GM21529 (cell line): ENCODE measurements around the gene NSD1.

Source experiments
- ATAC-seq: cut with Tn5 transposase; IDR thresholded peaks from one replicate; pipeline ENCODE4 v1.9.1; 2021; ENCODE audit not compliant: unreplicated experiment

NSD1 gene

GRCh38 chr5:177096162-177097015 is 37.2 kb upstream of the NSD1 start:
- ATAC-seq, result no peak

DNA sequence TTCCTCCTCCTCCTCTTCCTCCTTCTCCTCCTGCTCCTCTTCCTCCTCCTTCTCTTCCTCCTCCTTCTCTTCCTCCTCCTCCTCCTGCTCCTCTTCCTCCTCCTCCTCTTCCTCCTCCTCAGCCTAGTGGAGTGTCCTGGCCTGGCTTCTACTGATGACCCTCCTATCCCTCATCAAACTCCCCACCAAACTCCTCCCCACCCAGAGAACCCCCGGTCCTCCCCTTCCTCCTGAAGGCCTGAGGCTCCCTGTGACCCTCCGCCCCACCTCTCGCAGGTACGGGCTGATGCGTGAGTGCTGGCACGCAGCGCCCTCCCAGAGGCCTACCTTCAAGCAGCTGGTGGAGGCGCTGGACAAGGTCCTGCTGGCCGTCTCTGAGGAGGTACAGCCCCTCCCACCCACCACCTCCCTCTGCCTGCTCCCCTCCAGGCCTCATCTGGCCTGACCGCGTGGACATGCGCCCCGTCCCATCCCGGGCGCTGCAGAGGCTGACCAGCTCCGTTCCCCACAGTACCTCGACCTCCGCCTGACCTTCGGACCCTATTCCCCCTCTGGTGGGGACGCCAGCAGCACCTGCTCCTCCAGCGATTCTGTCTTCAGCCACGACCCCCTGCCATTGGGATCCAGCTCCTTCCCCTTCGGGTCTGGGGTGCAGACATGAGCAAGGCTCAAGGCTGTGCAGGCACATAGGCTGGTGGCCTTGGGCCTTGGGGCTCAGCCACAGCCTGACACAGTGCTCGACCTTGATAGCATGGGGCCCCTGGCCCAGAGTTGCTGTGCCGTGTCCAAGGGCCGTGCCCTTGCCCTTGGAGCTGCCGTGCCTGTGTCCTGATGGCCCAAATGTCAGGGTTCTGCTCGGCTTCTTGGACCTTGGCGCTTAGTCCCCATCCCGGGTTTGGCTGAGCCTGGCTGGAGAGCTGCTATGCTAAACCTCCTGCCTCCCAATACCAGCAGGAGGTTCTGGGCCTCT is 36.3 kb upstream of the NSD1 start:
- ATAC-seq, result no peak

DNA sequence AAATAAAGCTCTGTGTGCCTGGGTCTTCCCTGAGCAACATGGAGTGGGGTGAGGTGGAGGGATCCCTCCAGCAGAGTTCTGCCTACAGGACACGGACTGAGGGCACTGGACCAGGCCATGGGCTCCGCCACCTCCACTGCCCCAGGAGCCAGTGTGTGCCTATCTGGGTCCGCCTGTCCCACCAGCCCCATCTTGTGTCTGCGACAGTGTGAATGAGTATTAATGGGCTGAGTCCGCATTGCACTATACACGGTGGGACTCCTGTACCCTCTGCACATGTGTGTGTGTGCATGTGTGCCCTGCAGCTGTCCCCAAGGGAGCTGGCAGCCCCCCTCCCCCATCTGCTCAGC is 35.5 kb upstream of the NSD1 start:
- no peak for ATAC-seq

GRCh38 chr5:177098470-177099141 is 35.0 kb upstream of the NSD1 start:
- no peak for ATAC-seq

GRCh38 chr5:177099422-177100093 is 34.0 kb upstream of the NSD1 start:
- no peak for ATAC-seq

DNA sequence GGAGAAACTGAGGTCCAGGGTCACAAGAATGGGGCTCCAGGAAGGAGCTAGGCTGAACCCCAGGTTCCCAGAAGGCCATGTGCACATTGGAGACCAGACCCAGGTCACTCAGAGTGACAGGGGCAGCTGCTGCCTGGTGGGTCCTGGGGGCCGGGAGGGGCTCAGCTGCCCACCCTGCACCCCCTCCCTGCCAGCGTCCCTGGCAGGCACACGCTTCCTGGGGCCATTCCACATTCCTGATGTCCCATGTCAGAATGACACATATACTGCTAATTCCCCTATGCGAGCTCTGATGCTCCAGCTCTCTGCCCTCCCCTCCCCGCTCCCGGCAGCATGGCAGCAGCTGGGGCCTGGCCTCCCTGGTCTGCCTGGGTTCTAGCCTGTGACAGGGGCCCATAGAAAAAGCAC is 32.9 kb upstream of the NSD1 start:
- ATAC-seq, result no peak

DNA sequence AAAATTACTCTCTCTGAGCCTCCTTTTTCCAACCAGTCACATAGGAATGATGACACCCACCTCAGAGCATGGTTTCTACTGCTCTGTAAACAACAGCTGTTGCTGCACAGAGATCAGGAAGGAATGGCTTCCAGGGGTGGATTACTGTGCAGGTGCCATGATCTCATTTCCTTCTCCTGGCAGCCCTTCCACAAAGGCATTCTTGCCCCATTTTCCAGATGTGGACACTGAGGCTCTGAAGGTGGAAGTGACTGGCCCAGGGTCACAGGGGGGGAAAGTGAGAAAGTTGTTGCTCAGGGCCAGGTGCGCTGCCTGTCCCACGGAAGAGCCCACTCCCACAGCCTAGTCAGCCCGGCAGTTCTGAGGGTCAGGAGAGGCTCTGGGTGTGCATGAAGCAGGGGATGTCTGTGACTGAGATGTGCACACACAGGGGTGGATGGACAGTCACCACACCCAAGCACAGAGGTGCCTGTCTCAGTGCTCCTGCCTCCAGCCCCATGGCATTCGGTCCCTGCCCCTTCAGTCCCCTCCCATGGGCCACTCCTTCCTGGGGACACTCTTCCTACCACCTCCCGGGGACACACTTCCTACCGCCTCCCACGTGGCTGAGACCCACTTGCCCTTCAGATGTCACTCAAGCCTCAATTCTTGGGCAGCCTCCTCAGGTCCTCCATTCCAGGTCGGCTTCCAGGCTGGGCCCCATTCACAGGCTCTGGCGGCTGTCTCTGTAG is 29.9 kb upstream of the NSD1 start:
- ATAC-seq, result no peak

DNA sequence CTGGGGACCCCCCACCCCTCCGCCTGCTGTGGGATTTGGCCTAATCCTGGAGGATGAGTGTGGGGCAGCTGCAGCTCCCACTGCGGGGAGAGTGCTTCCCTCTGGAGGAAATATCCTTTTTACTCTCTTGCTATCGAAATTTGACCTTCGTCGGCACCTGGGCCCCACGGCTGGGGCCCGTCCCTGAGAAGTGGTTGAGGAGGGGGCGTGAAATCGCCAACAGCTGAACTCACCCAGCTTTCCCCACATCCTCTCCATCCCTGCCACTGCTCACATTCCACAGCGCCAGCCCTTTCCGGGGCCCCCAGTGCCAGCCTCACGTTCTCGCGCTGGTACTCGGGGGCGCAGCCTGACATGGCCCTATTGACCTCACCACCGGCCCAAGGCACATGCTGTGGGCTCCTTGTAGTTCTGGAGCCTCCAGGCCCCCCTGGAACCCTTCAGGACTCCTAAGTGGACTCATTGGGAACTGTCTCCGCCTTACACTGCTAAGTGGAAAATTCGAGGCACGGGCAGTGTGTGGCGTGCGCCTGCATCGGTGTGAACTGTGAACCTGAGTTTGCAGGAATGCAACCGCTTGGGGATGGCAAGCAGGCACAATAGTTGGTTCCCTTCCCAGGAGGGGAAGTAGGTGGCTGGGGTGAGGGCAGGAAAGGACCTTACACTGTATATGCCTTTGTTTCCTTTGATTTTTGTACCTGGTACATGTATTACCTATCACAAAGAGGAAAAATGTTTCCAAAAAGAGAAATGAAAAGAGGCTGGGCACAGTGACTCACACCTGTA is 27.7 kb upstream of the NSD1 start:
- no peak for ATAC-seq

DNA sequence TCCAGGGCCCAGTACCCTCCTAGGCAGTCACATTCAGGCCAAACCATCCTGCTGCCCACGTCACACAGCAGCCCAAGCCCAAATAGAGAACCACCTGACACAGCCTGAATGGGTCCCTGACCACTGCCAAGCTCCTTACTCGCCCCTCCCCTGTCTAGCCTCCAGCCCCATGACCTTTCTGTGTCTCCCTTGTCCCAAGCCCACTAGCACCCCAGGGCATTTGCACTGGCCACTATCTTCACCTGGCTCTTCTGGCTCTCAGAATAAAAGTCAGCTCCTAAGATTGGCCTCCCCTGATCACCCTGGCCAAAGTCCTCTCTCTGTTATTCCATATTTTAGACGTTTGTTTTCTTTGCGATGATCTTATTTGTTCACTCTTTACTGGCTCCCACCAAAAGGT is 26.4 kb upstream of the NSD1 start:
- ATAC-seq, result no peak

DNA sequence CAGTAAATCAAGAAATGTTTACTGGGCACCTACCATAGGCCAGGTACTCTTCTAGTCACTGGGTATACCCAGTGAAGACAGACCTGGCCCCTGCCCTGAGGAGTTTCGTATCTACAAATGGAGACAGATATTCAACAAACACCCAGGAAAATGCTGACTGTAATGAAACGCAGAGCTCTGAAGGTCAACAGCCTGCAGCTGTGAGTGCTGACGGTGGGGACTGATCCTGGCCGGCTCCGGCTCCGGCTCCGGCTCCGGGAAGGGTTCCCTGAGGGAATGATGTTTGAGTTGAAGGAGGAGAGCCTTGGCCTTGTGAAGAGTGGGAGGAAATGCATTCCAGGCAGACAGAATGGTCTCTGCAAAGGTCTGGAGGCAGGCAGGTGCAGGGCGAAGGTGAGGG is 23.8 kb upstream of the NSD1 start:
- no peak for ATAC-seq

GRCh38 chr5:177111720-177112394 is 21.7 kb upstream of the NSD1 start:
- no peak for ATAC-seq

DNA sequence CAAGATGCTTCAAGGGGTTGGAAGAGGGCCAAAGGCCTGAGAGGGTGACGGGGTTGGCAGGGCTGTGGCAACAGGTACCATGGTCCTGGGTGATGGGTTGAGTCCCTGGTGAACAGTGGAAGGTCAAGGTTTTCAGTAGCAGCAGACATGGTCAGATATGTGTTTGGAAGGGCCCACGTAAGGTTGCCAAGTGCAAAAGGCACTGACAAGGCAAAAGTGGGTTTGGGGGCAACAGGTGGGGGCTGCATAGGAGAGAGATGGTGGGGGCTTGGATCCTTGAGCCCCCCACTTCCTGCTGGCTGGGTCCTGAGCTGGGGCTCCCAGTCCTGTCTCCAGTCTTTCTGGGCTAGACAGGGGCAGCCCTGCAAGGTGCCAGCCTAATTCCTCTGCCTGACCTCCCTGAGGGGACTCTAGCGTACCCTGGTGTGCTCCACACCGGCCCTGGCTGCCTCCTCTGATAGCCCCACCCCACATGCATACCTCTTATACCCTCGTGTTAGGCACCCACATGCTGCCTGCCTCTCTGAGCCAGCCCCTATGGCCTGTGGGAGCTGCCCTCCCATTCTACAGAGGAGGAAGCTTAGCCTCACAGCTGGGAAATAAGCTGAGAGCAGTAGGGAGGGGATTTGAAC is 20.9 kb upstream of the NSD1 start:
- no peak for ATAC-seq

- ATAC-seq, result peak; percentile 62
Observed at GRCh38 chr5:177113566-177114424, 19.8 kb upstream of the NSD1 start.

GRCh38 chr5:177116631-177117373 is 16.8 kb upstream of the NSD1 start:
- ATAC-seq, result no peak

DNA sequence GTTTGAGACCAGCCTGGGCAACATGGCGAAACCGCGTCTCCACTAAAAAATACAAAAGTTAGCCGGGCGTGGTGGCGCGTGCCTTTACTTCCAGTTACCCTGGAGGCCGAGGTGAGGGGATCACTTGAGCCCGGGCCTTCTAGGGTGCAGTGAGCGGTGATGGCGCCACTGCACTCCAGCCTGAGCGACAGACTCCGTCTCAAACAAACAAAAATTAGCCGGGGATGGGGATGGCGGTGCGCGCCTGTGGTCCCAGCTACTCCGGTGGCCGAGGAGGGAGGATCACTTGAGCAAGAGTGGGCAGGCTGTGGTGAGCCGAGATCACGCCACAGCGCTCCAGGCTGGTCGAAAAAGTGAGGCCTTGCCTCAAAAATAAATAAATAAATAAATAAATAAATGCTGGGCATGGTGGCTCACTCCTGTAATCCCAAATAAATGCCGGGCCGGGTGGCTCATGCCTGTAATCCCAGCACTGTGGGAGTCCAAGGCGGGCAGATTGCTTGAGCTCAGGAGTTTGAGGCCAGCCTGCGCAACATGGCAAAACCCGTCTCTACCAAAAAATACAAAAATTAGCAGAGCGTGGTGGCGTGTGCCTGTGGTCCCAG is 16.0 kb upstream of the NSD1 start:
- no peak for ATAC-seq

DNA sequence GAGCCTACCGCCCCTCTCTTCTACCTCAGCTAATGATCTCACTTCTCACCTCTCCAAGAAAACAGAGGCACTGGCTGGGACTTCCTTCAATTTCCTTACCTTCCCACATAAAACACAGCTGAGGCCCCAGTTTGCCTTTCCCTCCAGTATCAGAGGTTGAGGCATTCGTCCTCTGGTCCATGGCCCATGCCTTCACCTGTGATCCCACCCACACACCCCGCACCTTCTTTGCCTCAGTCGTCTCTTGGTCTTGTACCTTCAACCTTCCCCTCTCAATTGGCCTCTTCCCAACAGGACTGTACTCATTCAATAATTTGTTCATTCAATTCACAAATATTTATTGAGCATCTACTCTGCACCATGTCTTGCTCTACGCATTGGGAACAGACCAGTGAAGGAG is 11.0 kb upstream of the NSD1 start:
- ATAC-seq, result no peak
